MM.1S (cell line): ENCODE data around the gene SLC2A13.

Experiments used
- DNase-seq: peaks from one replicate; pipeline ENCODE4 v3.0.0-alpha.2; 2015
- H2AFZ ChIP-seq: fragments of 300-600 bp; sonication (generic); 2 replicates; pipeline ENCODE4 v1.6.0; 2016; ENCODE audit warnings: antibody characterized with exemption, low read length
- H3F3A ChIP-seq: fragments of 300-600 bp; sonication (generic); 2 replicates; pipeline ENCODE4 v1.6.1; 2016; ENCODE audit warnings: mild to moderate bottlenecking, antibody characterized with exemption, low read length, moderate library complexity, mixed read lengths; ENCODE audit not compliant: insufficient read depth
- H3K27ac ChIP-seq: fragments of 300-600 bp; sonication (generic); 2 replicates; pipeline ENCODE4 v1.5.1; 2016; ENCODE audit warnings: mild to moderate bottlenecking, low read length
- H3K27me3 ChIP-seq: fragments of 300-600 bp; sonication (generic); replicated peaks from 2 replicates; pipeline ENCODE4 v1.6.0; 2016; ENCODE audit warnings: low read length; ENCODE audit not compliant: insufficient read depth
- H3K36me3 ChIP-seq: fragments of 300-600 bp; sonication (generic); replicated peaks from 2 replicates; pipeline ENCODE4 v1.6.1; 2016; ENCODE audit warnings: mild to moderate bottlenecking, low read length, mixed read lengths; ENCODE audit not compliant: insufficient read depth
- H3K4me1 ChIP-seq: fragments of 300-600 bp; sonication (generic); 2 replicates; pipeline ENCODE4 v1.6.1; 2016; ENCODE audit warnings: low read length, mixed read lengths
- H3K4me2 ChIP-seq: fragments of 300-600 bp; sonication (generic); 2 replicates; pipeline ENCODE4 v1.6.0; 2016; ENCODE audit warnings: low read depth, low read length
- H3K4me3 ChIP-seq: fragments of 300-600 bp; sonication (generic); 2 replicates; pipeline ENCODE4 v1.5.1; 2016; ENCODE audit warnings: low read length, mixed read lengths
- H3K79me2 ChIP-seq: fragments of 300-600 bp; sonication (generic); 2 replicates; pipeline ENCODE4 v1.6.1; 2016; ENCODE audit warnings: mixed run types, low read length, mixed read lengths
- H3K9ac ChIP-seq: fragments of 300-600 bp; sonication (generic); 2 replicates; pipeline ENCODE4 v1.6.1; 2016; ENCODE audit warnings: low read length, mixed read lengths
- H3K9me2 ChIP-seq: fragments of 300-600 bp; sonication (generic); replicated peaks from 2 replicates; pipeline ENCODE4 v1.6.1; 2016; ENCODE audit warnings: mild to moderate bottlenecking, low read length, mixed read lengths; ENCODE audit not compliant: insufficient read depth
- H3K9me3 ChIP-seq: fragments of 300-600 bp; sonication (generic); replicated peaks from 2 replicates; pipeline ENCODE4 v1.6.1; 2016; ENCODE audit warnings: mild to moderate bottlenecking, low read length, mixed read lengths; ENCODE audit not compliant: insufficient read depth
- H4K20me1 ChIP-seq: fragments of 300-600 bp; sonication (generic); 2 replicates; pipeline ENCODE4 v1.6.1; 2016; ENCODE audit warnings: mild to moderate bottlenecking, low read length, moderate library complexity, mixed read lengths; ENCODE audit not compliant: insufficient read depth
- CTCF ChIP-seq: fragments of 300-600 bp; sonication (generic); IDR thresholded peaks from 2 replicates; pipeline ENCODE4 v1.5.1; 2016; ENCODE audit warnings: antibody characterized with exemption, low read length, mixed read lengths
- EZH2 ChIP-seq: fragments of 300-600 bp; sonication (generic); optimal IDR thresholded peaks from 2 replicates; pipeline ENCODE3; 2017; ENCODE audit warnings: low read depth, mild to moderate bottlenecking, antibody characterized with exemption, low read length, mixed read lengths
- EZH2phosphoT487 ChIP-seq: fragments of 300-600 bp; sonication (generic); IDR thresholded peaks from 2 replicates; pipeline ENCODE4 v1.6.1; 2018; ENCODE audit warnings: antibody characterized with exemption, low read length

SLC2A13 gene

DNA sequence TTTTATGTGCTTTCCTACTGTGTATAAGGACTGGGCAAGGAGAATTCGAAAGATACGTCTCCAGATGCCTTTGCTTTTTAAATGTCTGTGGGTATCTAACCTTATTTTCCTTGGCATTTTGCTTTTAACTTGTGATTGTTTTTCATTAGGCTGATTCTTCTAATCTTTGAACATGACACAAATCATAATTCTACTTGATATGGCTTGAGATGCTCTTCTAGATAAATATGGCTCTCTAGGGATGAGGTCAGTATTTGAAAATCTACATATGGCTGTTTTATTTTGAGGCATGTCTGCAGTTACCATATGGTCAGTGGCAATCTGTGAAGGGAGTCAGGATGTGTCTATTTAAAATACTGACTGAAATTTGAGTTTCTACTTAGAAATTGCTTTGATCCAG is 139.2 kb downstream of the SLC2A13 start:
- H3K4me2 ChIP-seq: no peak overlapping the region
- no peaks in the 10 kb centered on the region for H3K79me2 ChIP-seq
- H3K36me3 ChIP-seq: no peaks in the 10 kb centered on the region
- no peaks in the 10 kb centered on the region for H4K20me1 ChIP-seq
- no peaks in the 10 kb centered on the region for H3K4me1 ChIP-seq
- H3K27me3 ChIP-seq: no peaks in the 10 kb centered on the region
- no peak overlapping the region for H3K4me3 ChIP-seq
- H2AFZ ChIP-seq: no peak overlapping the region
- H3F3A ChIP-seq: no peaks in the 10 kb centered on the region
- H3K9ac ChIP-seq: no peak overlapping the region
- no peak overlapping the region for H3K27ac ChIP-seq
- TF ChIP-seq EZH2 (no peak), EZH2phosphoT487 (no peak), CTCF (no peak)
- no peaks in the 10 kb centered on the region for H3K9me2 ChIP-seq
- no peak for DNase-seq
- no peaks in the 10 kb centered on the region; the same call in 1 of the 2 replicates for H3K9me3 ChIP-seq

DNA sequence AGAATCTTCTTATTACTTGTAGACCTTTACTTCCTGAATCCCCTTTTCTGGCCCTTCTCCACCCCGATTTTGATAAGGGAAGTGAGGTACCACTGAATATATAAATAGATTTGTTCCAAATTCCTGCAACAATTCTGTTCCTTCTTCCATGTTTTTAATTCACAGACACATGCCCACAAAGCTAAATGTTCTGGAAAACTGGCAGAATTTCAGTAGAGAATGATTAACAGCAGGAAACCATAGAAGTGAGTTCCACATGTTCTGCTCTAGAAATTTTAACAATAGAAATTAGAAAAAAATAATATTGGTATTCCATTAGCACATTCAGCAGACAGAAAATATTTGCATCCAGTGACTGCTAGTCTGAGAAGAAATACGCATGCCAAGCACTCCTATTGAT is 139.6 kb downstream of the SLC2A13 start:
- no peak for DNase-seq
- Histone ChIP-seq H3F3A (no peaks in the 10 kb centered on the region), H3K9me2 (no peaks in the 10 kb centered on the region), H3K9ac (no peak overlapping the region), H4K20me1 (no peaks in the 10 kb centered on the region), H3K4me1 (no peaks in the 10 kb centered on the region), H3K4me2 (no peak overlapping the region), H3K36me3 (no peaks in the 10 kb centered on the region), H3K27ac (no peak overlapping the region), H3K27me3 (no peaks in the 10 kb centered on the region), H3K9me3 (no peaks in the 10 kb centered on the region; the same call in 1 of the 2 replicates), H3K79me2 (no peaks in the 10 kb centered on the region), H2AFZ (no peak overlapping the region), H3K4me3 (no peak overlapping the region)
- TF ChIP-seq EZH2 (no peak), CTCF (no peak), EZH2phosphoT487 (no peak)

- H3K9ac ChIP-seq: no peak overlapping the region
- H3K9me2 ChIP-seq: no peaks in the 10 kb centered on the region
- H3K4me1 ChIP-seq: no peaks in the 10 kb centered on the region
- no peaks in the 10 kb centered on the region for H3K79me2 ChIP-seq
- no peak for DNase-seq
- no peak overlapping the region for H2AFZ ChIP-seq
- H3K36me3 ChIP-seq: no peaks in the 10 kb centered on the region
- no peaks in the 10 kb centered on the region for H3K27me3 ChIP-seq
- H3K27ac ChIP-seq: no peak overlapping the region
- H3K4me3 ChIP-seq: no peak overlapping the region
- H4K20me1 ChIP-seq: no peaks in the 10 kb centered on the region
- no peak overlapping the region for H3K4me2 ChIP-seq
- no peaks in the 10 kb centered on the region for H3F3A ChIP-seq
- H3K9me3 ChIP-seq: no peaks in the 10 kb centered on the region
- no peak for TF ChIP-seq EZH2
- no peak for TF ChIP-seq EZH2phosphoT487
- no peak for TF ChIP-seq CTCF
These were observed 146.4 kb downstream of the SLC2A13 start for GRCh38 chr12:39959467-39959866.
